Fibroblast of pulmonary artery (primary cell): ENCODE data around the gene CHCHD3.

Experiments
- DNase-seq: peaks from one replicate; pipeline ENCODE4 v3.0.0-alpha.2; 2010; ENCODE audit warnings: low read depth
- H3K4me3 ChIP-seq: replicated peaks from 2 replicates; pipeline ENCODE4 v1.5.1; 2011; ENCODE audit warnings: low read depth, mild to moderate bottlenecking, control low read depth, low read length, moderate library complexity
- CTCF ChIP-seq: IDR thresholded peaks from 2 replicates; pipeline ENCODE4 v1.5.1; 2011; ENCODE audit warnings: mild to moderate bottlenecking, control low read depth, low read length, inconsistent platforms; ENCODE audit errors: missing control alignments

CHCHD3 gene

GRCh38 chr7:132879579-132879978 is 202.3 kb downstream of the CHCHD3 start:
- H3K4me3 ChIP-seq, result no peak overlapping the region
- TF ChIP-seq CTCF, result no peak
- no peak for DNase-seq

- no peak overlapping the region for H3K4me3 ChIP-seq
- DNase-seq, result no peak
- no peak for TF ChIP-seq CTCF
These were observed 203.5 kb downstream of the CHCHD3 start for GRCh38 chr7:132878204-132878919.

- TF ChIP-seq CTCF, result no peak
- DNase-seq, result no peak
These were observed 204.3 kb downstream of the CHCHD3 start for GRCh38 chr7:132877573-132877972.

GRCh38 chr7:132876576-132876975 is 205.3 kb downstream of the CHCHD3 start:
- no peak for DNase-seq
- H3K4me3 ChIP-seq, result no peak overlapping the region
- TF ChIP-seq CTCF, result no peak

More at GRCh38 chr7:132877573-132877972, 204.3 kb downstream of the CHCHD3 start:
- H3K4me3 ChIP-seq, result no peak overlapping the region

GRCh38 chr7:132872034-132872433 is 209.9 kb downstream of the CHCHD3 start:
- no peak for DNase-seq
- H3K4me3 ChIP-seq, result no peak overlapping the region
- TF ChIP-seq CTCF, result no peak

- TF ChIP-seq CTCF, result no peak
- no peak overlapping the region for H3K4me3 ChIP-seq
- no peak for DNase-seq
These were observed 210.5 kb downstream of the CHCHD3 start for GRCh38 chr7:132871419-132871818.
